ENCODE results near the gene CBX6.

Gene CBX6

DNA sequence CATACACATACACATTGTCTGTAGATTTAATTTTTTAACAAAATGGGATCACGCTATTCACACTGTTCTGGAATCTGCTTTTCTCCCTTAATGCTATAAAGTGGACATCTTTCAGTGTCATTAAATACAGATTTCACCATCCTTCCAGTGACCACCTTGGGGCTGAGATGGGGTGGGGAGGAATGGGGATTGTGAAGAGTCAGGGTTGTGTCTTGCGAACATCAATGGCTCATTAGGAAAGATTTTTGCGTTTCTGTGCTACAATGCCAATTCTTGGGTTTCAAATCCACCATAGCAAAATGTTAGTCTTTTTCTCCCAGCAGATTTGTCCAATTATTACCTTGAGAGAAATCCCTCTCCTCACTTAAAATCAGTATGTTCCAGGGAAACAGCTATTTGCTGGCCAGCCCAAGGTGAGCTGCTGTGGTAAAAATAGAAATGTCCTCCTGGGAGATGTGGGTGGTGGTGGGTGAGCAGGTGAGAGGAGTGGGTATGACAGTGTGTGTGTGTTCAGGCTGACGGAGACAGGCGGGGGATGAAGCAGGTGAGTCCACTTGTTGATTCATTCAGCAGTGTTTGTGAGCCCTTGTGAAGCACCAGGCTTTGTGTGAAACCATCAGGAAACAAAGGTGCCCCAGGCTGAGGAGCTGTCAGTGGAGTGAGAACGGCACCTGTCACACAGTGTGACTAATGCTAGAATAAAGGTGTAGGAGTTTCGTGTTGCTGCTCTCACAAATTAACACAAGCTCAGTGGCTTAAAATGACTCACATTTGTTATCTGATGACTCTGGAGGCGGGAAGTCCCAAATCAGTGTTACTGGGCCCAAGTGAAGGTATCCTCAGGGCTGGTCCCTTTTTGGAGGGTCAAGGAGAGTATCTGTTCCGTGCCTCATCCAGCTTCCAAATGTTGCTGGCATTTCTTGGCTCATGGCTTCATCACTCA lies 1.7 kb upstream of the CBX6 start:
- DNase-seq: peak in 1 of 56 donors; percentile 14

DNA sequence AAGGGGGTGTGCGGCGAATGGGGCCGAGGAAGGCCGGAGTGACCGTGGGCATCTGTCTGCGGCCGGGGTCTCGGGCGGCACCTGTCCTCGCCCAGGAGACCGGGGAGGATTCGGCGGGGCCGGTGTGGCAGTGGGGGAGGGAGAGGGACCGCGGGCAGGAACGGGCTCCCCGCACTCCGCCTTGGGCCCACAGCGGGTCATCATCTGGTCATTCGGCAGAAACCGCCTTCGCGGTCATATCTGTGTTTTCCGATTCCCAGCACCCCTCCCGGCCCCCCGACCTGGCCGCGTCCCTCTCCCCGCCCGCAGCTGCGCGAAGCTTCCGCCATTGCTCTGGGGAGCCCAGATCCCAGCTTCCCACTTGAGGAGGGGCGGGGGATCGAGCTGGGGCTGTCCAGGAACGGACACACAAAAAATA lies 824 bp upstream of the CBX6 start:
- DNase-seq: peak in 27 of 56 donors; percentile 24 to 72 (median 62)

DNA sequence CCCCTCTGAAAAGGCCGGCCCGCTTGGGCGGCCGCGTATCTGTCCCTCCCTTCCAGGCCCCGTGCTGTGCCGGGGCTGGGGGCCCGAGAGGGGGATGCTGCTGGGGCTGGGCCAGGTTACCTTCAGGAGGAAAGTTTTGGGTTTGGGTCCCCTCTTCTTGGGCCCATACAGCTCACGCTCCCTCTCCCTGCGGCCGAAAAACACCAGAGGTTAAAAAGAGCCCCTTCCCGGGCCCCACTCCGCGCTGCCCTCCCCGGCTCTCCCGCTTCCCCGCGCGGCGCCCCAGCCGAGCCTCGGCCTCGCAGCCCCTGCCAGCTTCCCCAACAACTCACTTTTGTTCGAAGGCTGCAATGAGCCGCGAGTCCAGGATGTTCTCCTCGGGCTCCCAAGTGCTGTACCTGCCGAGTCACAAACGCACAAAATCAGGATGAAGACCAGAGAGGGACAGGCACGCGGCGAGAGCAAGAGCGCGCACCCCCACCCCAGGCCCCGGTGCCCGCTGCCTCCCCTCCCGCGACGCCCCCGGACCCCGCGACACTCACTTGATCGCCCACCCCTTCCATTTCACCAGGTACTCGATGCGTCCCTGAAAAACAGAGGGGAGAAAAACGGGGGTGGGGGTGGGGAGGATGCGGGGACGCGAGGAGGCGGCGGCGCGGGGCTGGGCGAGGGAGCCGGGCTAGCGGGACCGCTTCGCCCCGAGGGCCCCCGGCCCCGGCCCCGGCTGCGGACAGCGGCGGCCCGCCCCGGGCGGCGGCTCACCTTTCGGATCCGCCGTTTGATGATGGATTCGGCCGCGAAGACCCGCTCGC lies 450 bp downstream of the CBX6 start:
- DNase-seq: peak in 4 of 56 donors; percentile 45 to 61 (median 51)

DNA sequence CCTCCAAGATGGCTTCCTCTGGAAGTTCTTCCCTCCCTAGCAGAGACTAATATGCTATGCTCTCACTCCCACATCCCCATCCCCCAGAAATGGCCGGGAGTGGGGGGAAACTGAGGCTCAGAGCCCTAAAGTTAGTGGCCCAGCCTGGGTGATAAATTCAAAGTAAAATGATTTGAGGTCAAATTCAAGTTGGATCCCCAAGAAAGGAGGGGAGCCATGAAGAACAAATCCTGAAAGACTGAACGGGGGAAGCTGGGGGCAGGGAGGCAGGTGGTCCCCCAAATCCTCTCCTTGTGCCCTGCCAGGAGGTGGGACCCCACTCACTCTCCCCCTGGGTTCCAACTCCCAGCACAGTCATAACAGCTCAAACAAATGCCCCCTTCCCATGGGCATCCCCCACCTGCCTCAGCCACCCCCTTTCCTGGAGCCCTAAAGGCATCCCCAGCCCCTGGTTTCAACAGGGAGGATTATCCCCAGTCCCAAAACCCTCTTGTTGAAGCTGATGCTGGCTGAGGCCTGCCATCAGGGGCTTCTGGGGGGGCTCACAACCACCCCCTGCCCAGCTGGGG lies 1.1 kb downstream of the CBX6 start:
- no peak for DNase-seq

DNA sequence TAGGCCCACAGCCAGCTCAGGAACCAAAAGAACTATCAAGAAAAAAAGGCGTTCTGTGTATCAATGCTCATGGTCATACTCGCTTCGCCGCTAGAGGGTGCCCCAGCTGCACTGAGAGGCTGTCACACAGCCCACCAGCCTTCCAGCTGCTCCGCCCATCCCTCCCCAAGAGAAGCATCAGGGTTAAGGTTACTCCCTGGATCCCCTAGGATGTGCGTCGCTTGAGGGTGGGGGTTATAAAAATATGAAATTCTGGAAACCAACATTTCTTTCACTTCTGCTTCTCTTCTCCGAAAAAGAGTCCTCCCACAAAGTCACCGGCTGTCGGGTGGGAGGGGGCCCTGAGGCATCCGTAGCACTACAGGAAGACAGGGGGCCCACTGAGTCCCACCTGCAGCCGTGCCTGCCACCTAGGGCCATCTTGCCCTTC lies 1.7 kb downstream of the CBX6 start:
- DNase-seq: peak in 46 of 56 donors; percentile 21 to 89 (median 58)

DNA sequence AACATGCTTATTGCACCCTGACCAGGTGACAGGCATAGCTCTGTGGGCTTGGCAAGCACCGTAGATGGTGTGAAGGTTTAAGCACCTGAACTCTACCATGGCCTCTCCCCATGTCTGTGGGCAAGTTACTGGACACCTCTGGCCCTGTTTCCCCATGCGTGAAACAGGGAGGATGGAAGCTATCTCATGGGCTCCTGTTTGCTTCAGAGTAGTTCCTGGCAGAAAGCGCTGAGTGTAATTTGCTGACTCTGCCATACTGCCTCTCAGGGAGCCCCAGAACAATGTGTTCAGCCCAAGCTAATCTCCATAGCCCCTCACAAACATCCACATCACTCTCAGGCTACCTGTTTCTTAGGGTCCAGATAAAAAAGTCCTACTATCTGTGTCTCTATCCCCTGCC lies 2.4 kb downstream of the CBX6 start:
- DNase-seq: no peak

DNA sequence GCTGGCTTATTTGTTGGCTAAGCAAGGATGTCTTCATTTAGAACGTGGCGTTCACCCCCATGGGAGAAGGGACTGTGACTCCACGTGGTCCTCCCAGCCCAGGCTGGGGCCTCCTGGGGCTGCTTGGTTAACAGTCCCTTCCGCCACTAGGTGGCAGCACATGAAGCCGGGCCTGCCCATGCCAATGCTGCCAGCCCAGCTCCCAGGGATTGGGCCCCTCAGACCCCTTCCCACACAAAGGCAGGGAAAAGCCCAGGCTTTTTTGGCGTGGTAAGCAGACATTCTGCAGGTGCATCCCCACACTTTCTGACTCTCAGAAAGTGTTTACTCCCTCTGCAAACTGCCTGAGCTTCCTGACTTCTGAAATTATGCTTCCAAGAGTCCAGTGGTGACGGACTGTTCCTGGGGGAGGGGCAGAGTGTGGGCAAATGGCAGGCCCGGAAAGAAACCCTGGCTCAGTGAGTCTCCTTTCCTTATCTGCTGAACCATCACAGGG lies 3.1 kb downstream of the CBX6 start:
- peak in 47 of 56 donors; percentile 23 to 86 (median 53) for DNase-seq

DNA sequence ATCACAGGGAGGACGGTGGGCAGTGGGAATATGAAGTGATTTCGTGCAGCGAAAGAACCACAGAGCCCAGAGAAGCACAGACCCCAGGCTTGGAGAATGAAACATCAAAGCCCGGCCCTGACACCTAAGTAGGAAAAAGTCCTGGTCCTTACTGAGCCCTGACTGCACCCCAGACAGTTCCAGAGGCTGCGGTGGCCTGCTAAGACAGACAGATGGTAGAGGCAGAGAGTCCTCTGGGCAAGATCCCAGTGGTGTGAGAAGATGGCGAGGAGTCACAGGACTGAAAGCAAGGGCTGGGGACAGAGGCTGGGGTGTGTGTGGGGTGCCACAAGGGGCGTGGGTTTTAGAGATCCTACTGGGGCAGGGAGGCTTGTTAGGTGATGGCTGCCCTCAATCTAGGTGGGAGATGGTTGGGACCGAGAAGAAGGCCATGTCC lies 3.7 kb downstream of the CBX6 start:
- DNase-seq: no peak

DNA sequence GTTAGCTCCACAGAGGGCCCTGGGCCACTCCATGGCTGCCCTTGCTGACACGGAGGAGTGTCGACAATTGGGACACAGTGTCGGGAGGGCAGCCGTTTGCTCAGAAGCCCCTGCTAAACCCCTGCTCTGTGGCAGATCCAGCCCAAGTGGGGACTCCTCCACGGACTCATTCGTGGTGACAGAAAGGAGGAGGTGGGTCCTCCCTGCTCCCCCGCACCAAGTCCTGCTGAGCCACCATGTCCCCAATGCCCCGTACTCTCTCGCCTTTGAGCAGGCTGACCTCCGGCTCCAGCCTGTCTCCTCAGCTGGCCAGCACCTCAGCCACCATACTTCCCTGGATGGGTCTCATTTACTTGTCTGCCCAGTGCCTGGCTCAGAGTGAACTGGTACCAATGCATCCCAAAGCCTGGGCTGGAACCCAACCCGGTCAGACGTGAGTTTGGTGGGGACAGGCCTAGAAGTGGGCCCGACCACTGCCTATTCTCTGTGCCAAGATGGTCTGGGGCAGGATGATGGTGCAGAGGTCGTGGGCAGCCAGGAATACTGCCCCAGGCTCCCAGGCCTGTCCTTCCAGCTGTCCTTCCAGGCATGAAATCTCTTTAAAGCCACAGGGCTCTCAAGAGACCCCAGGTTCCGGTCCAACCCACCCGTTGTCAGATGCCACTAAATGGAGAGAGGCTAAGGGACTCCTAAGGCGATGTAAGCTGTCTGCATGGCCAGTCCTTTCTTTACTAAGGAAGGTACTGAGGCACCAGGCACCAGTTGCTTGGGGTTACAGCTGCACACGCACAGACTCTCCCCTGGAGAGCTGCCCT lies 4.3 kb downstream of the CBX6 start:
- DNase-seq: no peak

DNA sequence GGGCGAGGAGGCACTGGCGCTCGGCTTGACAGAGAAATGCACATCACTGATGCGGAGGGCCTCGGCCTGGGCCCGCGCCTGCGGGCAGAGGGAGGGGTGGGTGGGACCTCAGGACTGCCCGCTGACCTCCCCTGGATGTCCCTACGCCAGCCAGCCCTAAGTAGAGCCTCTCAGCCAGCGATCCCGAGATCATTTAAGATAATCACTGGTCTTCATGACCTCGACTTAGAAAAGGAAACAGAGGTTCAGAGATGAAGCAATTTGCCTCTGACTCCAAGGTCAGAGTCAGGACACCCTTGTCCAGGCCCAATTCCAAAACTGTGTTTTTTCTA lies 4.9 kb downstream of the CBX6 start:
- DNase-seq: no peak

DNA sequence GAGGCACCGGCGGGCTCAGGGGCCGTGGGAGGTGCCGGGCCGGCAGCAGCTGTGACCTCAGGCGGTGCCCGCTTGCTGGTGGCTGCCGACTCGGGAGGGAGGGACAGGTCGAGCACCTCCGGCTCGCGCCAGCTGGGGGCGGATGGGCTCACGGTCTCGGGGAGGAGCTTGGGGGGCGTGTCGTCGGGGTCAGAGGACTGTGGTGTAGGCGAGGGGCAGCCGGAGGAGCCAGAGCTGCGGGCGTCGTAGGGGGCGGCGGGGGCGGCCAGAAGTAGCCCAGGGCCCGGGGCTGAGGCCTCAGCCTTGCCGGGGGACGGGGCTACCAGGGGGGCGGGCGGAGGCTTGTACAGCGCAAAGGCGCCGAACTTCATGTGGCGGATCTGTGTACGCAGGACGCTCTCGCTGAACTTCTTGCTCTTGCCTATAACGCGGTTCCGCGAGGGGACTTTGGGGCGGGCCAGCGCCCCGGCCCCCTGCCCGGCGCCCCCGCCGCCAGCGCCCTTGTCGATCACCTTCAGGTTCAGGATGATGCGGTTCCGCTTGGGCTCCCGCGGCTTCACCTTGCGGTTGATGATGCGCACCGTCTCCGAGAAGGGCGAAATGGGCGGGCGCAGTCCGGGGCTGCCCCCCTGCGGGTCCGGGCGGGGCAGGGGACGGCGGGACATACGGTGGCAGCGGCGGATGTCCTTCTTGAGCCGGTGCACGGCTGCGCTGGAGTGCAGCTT lies 5.5 kb downstream of the CBX6 start:
- DNase-seq: no peak

DNA sequence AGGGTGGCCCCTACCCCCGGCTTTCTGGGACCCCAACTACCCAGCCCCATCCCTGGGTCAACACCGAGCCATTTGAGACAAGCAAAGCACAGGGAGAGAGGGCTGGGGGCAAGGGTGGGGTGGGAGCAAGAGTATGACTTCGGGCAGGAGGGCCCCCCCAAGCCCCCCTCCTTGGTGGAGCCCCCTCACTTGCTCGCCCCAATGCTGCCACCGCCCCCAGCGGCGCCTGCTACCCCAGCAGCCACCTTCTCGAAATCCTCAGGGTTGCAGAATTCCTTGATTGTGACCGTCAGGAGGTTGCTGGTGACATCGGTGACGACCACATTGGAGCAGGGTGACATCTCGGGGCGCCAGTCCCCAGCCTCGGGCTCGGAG lies 6.0 kb downstream of the CBX6 start:
- no peak for DNase-seq

DNA sequence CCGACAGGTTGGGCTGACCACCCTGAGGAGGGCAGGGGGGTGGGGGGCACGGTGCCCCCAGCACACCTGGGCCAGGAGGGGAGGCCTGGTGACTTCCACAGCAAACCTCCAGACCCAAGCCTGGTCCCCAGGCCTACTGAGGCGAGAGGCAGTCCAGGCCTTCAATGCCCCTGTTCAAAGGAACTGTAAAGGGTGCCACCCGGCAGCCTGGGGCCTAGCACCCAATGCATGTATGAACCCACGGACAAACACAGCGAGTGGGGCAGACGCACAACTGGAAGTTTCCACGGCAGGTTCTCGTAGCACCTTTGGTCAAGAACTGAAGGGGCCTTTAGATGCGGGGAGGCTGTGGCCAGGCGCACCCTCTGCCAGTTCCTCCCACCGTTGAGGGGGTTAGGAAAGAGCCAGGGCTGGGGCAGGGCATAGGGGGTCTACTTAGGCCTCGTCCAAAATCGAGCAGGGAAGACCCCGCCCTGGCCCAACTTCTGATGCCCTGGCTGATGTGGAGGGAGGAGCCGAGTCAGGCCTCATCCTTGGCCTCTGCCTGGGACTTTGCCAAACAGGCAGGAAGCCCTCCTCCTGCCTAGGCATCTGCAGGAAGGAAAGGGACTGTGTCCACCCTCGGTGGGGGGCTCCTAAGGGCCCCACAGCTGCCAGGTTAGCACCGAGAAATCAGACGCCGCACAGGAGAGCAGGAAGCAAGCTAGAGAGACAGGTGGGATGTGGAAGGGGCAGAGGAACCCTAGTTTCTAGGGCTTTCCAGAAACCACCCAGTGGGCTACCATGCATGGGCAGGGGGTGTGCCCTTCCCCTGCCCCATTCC lies 6.6 kb downstream of the CBX6 start:
- DNase-seq: no peak

DNA sequence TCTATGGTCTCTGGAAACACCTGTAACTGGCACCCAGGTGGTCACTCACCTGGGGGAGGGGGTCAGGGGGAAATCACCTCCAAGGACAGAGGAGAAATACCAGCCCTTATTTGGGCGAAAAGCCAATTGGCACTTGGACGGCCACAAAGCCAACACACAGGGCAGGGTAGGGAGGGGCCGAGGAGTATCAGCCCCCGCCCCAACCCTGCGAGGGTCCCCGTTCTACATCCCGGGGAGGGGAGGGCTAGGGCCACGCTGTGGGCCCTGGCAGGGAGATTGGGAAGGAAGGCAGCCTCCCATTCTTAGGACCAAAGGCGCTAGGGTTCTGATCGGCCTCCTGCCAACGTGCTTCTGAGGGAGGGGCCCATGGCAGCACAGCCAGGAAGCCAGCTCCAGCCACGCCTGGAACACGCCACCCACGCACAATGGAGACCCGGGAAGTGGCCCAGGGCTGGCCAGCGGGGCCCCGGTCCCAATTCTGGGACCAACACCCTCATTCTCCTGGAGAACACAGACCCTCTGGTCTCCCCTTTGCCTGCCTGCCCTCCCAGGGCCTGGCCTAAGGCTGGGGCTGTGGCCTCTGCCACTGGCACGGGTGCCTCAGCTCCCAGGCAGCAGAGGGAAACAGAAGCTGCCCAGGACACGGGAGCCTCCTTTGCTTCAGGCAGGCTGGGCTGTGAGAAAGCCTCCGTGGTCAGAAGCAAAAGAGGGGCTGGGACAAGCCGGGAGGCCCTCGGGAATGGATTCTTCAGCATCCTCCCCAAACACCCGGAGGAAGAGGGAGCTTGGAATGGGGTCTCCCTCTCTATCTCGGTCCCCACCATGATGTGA lies 7.4 kb downstream of the CBX6 start:
- DNase-seq: no peak

DNA sequence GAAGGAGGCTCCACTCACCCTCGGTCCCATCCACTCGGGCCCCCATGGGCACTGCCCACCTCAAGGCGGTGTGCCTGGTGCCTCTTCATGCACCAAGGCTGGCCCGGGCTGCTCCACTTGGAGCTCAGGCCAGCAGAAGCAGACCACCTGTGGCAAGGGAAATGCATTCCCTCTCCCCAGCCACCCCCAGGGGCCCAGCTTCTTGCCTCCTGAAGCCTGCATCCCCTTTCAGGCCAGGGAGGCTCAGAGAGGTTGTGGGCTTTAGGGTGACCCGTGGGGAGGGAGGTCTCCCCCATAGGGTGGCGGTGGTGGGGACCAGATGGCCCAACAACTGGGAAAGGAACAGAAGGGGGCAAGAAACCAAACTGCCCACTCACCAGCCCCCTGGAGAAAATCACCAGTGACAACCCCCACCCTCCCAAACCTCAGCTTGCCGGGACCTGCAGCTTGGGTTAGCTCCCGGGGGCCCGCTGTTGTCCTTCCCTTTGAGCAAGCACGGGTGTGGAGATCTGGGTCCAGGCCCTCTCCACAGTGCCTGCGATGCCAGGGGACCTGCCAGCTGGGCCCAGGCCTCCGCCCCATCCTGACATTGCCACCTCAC lies 8.4 kb downstream of the CBX6 start:
- DNase-seq: no peak

DNA sequence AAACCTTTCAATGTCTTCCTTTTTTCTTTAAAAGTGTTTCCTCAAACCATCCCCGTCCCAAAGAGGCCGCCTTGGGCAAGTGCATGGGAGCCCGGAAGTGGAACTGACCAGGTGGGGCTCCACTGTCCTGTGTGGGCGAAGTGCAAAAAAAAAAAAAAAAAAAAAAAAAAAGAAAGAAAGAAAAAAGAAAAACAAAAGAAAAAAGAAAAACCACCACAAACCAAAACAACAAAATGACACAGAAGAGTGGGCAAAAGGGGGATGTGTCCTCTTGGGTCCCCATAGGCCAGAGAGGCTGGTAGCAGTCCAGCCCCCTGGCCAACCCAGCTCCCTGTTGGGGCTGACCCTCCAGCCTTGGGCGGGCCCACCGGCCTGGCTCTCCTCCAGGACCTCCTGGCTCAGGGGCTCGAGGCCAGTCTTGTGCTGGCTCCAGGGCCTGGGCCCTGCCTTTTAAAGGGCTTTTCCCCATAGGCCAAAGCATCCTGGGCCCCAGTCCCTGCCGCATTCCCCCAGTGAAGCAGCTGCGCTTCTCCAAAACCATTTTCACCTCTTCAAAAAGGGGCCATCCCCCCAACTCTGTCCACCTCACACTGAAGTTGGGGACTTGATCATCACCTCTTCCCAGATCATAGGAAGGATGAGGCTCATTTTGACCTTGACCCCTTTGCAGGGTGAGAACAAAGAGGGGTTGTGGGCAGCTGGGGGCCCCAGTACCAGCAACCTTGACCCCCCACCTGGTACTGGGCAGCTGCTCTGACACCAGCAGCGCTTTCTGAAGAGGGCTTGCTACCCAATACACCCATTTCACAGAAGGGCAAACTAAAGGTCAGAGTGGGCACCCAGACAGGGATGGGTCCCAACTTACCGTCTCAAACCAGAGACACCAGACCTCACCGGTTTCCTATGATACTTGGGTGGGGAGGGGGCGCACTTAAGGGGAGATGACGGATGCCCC lies 9.4 kb downstream of the CBX6 start:
- DNase-seq: peak in 19 of 56 donors; percentile 12 to 62 (median 37)

DNA sequence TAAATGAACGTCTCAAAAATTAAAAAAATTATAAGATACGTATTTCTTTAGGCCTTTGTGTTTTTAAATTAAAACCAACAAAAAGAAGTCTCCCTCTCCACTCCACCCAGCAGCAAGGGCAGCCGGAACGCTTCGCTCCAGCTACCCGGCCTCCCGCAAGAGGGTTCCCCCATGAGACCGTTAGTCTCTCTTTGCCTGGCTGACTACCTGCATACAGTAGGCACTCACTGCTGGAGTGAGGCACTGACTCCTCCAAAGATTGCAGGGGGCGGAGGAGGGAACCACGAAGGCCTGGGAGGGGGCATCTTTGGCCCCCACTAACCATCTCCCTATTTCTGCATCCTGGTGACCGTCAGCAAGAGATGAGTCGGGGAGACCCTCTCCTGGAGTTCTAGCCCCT lies 10.1 kb downstream of the CBX6 start:
- DNase-seq: no peak

Measured in amygdala (tissue), 56 donors.